HepG2 (cell line): ENCODE measurements around the gene ZBTB1. TPM values are rescaled to one million over a fixed set of nuclear protein-coding genes. Genes with fewer than 3 reads are reported as not detected.

Experiments used
- ASH2L ChIP-seq: fragments of 300-600, 200-600 bp; sonication (generic); IDR thresholded peaks from 2 replicates; pipeline ENCODE4 v1.7.0; 2017; ENCODE audit warnings: low read depth, mild to moderate bottlenecking, moderate library complexity, mixed read lengths, low read length; ENCODE audit not compliant: insufficient read length
- PLRG1 ChIP-seq: fragments of 450-650 bp; conservative IDR thresholded peaks from 2 replicates; pipeline ENCODE4 v1.6.1; 2016
- PPARG ChIP-seq: conservative IDR thresholded peaks from 2 replicates; pipeline ENCODE4 v1.6.1; 2016; ENCODE audit warnings: missing biosample characterization, missing genetic modification reagents
- RARA ChIP-seq: IDR thresholded peaks from 2 replicates; pipeline ENCODE4 v1.6.1; 2016; ENCODE audit warnings: missing genetic modification reagents, missing compliant biosample characterization
- RFXANK ChIP-seq: IDR thresholded peaks from 2 replicates; pipeline ENCODE4 v1.6.1; 2016
- RORA ChIP-seq: sonication (generic); formaldehyde crosslinking; IDR thresholded peaks from 2 replicates; pipeline ENCODE4 v1.5.0; 2020; ENCODE audit warnings: mild to moderate bottlenecking, missing genetic modification reagents, moderate library complexity
- TOE1 ChIP-seq: sonication (generic); formaldehyde crosslinking; IDR thresholded peaks from 2 replicates; pipeline ENCODE4 v1.4.0; 2020; ENCODE audit warnings: mild to moderate bottlenecking, missing genetic modification reagents
- ZFP37 ChIP-seq: sonication (generic); formaldehyde crosslinking; IDR thresholded peaks from 2 replicates; pipeline ENCODE4 v1.4.0; 2020; ENCODE audit warnings: missing genetic modification reagents, borderline replicate concordance
- ZNF703 ChIP-seq: sonication (generic); formaldehyde crosslinking; IDR thresholded peaks from 2 replicates; pipeline ENCODE4 v1.5.1; 2020; ENCODE audit warnings: missing genetic modification reagents, mild to moderate bottlenecking, moderate library complexity, borderline replicate concordance
- polyA plus RNA-seq, 8 experiments: library from polyadenylated mRNA; depleted of rRNA in 3 of 8; stranded (reverse) in 7 of 8; unstranded in 1 of 8; fragments of >200 nt; fragmentation: Illumina TruSeq in 4 of 8; extraction: Trizol in 4 of 8; gene quantifications; 2 replicates each; pipeline versions ENCODE4 v1.2.1 to v1.2.3, GENCODE V29; 2011 to 2016; ENCODE audit warnings: low read depth in 4 of 8, missing spikeins in 1 of 8, mixed read lengths in 1 of 8; ENCODE audit not compliant: insufficient read depth in 1 of 8
- total RNA-seq, 5 experiments: library from RNA; depleted of rRNA; stranded (reverse); fragments of >200 nt; fragmentation: Illumina TruSeq; extraction: Trizol; gene quantifications; 2 replicates each; pipeline ENCODE4 v1.2.3, GENCODE V29; 2016; ENCODE audit warnings: low read depth in 1 of 5
- TF ChIP-seq, protein P1 (sequence below): sonication (generic); formaldehyde crosslinking; IDR thresholded peaks from 2 replicates; pipeline ENCODE4 v1.9.0; 2021; ENCODE audit warnings: missing genetic modification reagents, borderline replicate concordance
- TF ChIP-seq, protein P2 (sequence below), 2 experiments: fragments of 450-650 bp in 1 of 2; sonication (generic) in 1 of 2; formaldehyde crosslinking in 1 of 2; IDR thresholded peaks; 2 replicates each; pipeline versions ENCODE4 v1.6.1 to v1.8.0; 2016 to 2022; ENCODE audit warnings: antibody characterized with exemption in 1 of 2, mild to moderate bottlenecking in 1 of 2, missing genetic modification reagents in 1 of 2
- TF ChIP-seq, protein P3 (sequence below): sonication (generic); formaldehyde crosslinking; IDR thresholded peaks from 2 replicates; pipeline ENCODE4 v1.4.0; 2020; ENCODE audit warnings: missing genetic modification reagents

Gene ZBTB1
- total and polyA plus RNA-seq, 2 of the 13 experiments (the other 11 are each of a cell fraction or from before 2014, with no cell fraction given): 18.8 to 22.6 TPM

DNA sequence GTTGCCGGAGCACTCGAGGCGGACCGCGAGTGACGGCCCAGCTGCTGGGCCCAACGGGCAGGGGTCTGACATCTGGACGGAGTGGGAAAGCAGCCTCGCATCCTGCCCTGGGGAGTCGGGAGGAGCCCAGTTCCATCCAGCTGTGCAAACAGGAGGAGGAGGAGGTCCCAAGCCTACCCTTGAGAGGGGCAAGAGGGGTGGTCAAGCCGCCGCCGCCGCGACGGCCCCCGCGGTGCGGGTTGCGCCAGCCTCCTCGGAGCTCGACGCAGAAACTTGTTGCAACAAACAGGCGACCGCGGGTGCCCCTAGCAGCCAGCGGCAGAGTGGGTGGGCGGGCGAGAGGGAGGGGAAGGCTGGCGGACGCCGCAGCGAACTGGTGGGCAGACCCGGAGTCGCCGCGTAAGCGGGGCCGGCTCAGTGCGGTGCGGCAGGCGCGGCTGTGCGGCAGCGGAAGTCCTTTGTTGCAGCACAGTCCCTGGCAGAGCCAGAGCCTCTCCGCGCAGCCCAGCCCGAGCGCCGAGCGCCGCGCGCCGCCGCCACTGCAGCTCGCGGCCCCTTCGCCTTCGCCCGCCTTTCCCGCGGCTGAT is at the start of gene ZBTB1 (continued):
- TF ChIP-seq ZNF703 (CRISPR knock-in tag) (0 out of 2 replicates have a peak, but pooled peaks have one; percentile 59), RARA (CRISPR knock-in tag) (no peak), RORA (CRISPR knock-in tag) (no peak), PLRG1 (no peak), TOE1 (CRISPR knock-in tag) (no peak; the same call in 1 of the 2 replicates), PPARG (no peak), RFXANK (CRISPR knock-in tag) (no peak), ZFP37 (CRISPR knock-in tag) (no peak), ASH2L (no peak)
- TF ChIP-seq, protein P1, sequence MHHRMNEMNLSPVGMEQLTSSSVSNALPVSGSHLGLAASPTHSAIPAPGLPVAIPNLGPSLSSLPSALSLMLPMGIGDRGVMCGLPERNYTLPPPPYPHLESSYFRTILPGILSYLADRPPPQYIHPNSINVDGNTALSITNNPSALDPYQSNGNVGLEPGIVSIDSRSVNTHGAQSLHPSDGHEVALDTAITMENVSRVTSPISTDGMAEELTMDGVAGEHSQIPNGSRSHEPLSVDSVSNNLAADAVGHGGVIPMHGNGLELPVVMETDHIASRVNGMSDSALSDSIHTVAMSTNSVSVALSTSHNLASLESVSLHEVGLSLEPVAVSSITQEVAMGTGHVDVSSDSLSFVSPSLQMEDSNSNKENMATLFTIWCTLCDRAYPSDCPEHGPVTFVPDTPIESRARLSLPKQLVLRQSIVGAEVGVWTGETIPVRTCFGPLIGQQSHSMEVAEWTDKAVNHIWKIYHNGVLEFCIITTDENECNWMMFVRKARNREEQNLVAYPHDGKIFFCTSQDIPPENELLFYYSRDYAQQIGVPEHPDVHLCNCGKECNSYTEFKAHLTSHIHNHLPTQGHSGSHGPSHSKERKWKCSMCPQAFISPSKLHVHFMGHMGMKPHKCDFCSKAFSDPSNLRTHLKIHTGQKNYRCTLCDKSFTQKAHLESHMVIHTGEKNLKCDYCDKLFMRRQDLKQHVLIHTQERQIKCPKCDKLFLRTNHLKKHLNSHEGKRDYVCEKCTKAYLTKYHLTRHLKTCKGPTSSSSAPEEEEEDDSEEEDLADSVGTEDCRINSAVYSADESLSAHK (CRISPR knock-in tag): no peak
- TF ChIP-seq, protein P2, sequence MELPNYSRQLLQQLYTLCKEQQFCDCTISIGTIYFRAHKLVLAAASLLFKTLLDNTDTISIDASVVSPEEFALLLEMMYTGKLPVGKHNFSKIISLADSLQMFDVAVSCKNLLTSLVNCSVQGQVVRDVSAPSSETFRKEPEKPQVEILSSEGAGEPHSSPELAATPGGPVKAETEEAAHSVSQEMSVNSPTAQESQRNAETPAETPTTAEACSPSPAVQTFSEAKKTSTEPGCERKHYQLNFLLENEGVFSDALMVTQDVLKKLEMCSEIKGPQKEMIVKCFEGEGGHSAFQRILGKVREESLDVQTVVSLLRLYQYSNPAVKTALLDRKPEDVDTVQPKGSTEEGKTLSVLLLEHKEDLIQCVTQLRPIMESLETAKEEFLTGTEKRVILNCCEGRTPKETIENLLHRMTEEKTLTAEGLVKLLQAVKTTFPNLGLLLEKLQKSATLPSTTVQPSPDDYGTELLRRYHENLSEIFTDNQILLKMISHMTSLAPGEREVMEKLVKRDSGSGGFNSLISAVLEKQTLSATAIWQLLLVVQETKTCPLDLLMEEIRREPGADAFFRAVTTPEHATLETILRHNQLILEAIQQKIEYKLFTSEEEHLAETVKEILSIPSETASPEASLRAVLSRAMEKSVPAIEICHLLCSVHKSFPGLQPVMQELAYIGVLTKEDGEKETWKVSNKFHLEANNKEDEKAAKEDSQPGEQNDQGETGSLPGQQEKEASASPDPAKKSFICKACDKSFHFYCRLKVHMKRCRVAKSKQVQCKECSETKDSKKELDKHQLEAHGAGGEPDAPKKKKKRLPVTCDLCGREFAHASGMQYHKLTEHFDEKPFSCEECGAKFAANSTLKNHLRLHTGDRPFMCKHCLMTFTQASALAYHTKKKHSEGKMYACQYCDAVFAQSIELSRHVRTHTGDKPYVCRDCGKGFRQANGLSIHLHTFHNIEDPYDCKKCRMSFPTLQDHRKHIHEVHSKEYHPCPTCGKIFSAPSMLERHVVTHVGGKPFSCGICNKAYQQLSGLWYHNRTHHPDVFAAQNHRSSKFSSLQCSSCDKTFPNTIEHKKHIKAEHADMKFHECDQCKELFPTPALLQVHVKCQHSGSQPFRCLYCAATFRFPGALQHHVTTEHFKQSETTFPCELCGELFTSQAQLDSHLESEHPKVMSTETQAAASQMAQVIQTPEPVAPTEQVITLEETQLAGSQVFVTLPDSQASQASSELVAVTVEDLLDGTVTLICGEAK (IDR thresholded peaks at IDR 0.05): no peak
- TF ChIP-seq, protein P2 (CRISPR knock-in tag; IDR thresholded peaks at IDR 0.05): no peak
- TF ChIP-seq, protein P3, sequence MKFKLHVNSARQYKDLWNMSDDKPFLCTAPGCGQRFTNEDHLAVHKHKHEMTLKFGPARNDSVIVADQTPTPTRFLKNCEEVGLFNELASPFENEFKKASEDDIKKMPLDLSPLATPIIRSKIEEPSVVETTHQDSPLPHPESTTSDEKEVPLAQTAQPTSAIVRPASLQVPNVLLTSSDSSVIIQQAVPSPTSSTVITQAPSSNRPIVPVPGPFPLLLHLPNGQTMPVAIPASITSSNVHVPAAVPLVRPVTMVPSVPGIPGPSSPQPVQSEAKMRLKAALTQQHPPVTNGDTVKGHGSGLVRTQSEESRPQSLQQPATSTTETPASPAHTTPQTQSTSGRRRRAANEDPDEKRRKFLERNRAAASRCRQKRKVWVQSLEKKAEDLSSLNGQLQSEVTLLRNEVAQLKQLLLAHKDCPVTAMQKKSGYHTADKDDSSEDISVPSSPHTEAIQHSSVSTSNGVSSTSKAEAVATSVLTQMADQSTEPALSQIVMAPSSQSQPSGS (CRISPR knock-in tag): no peak
